ENCODE results near the gene KRTAP10-11. TPM values are rescaled to one million over a fixed set of nuclear protein-coding genes. Genes with fewer than 3 reads are reported as not detected.

Gene KRTAP10-11
- polyA plus RNA-seq, 2 of the 4 experiments (the other 2 are of a cell fraction), result not detected

- TF ChIP-seq REST (IDR thresholded peaks at IDR 0.05) (no peak), GATA3 (IDR thresholded peaks at IDR 0.05; ENCODE audit: borderline replicate concordance) (no peak), ELK1 (IDR thresholded peaks at IDR 0.05; ENCODE audit: low read depth, low read length) (no peak), ZNF302 (CRISPR knock-in tag; IDR thresholded peaks at IDR 0.05) (no peak)
These were observed 4.2 kb downstream of the KRTAP10-11 start (continued) for GRCh38 chr21:44650265-44650972.

GRCh38 chr21:44650973-44651675 is 4.9 kb downstream of the KRTAP10-11 start:
- FAIRE-seq (no peak), ATAC-seq (no peak), DNase-seq (ENCODE audit: low read depth in 1 of 2, low spot score in 1 of 2) (no peak)
- ChIA-PET POLR2A (no interaction called here), CTCF (interaction anchor here (0.6 to 1.4 kb wide), 3 partner anchors 16 to 148 kb away, joined by 3 read pairs; partner anchors contain the start of gene KRTAP12-2)
- H3K4me3 ChIP-seq, result no peak overlapping the region
- H3K27ac ChIP-seq, result no peak overlapping the region
- 68% methylated on average over 12 of the region's 12 CpGs for WGBS (ENCODE audit: missing lambda C conversion rate)
- no peaks in the 10 kb centered on the region for H3K9me3 ChIP-seq
- H3K4me2 ChIP-seq, result no peak overlapping the region
- H3K4me1 ChIP-seq, result no peaks in the 10 kb centered on the region
- TF ChIP-seq HOXA7 (CRISPR knock-in tag; IDR thresholded peaks at IDR 0.05) (no peak), EHMT2 (IDR thresholded peaks at IDR 0.05; ENCODE audit: low read depth) (no peak), E2F6 (IDR thresholded peaks at IDR 0.05; ENCODE audit: borderline replicate concordance, low read depth) (no peak), ZNF302 (CRISPR knock-in tag; IDR thresholded peaks at IDR 0.05) (no peak), BHLHE40 (IDR thresholded peaks at IDR 0.05; ENCODE audit: low read depth, low read length) (no peak), MAX (IDR thresholded peaks at IDR 0.05) (no peak), ELK1 (IDR thresholded peaks at IDR 0.05; ENCODE audit: low read depth, low read length) (no peak), CBX8 (IDR thresholded peaks at IDR 0.05) (no peak), CTCF (IDR thresholded peaks at IDR 0.05) (no peak), HMGXB4 (CRISPR knock-in tag; IDR thresholded peaks at IDR 0.05; ENCODE audit: borderline replicate concordance) (no peak), POLR2A (IDR thresholded peaks at IDR 0.05; ENCODE audit: low read length) (no peak)

All from A549 (cell line).